Measurements from ENCODE around the gene COPB2.

The COPB2 gene

GRCh38 chr3:139328356-139328755 is 61.1 kb downstream of the COPB2 start:
- no peak overlapping the region for H3K27ac Mint-ChIP-seq
- peaks cover 15% of the 10 kb centered on the region for H3K4me1 Mint-ChIP-seq
- no peaks in the 10 kb centered on the region for H3K9me3 Mint-ChIP-seq
- DNase-seq (ENCODE audit: low spot score in 2 of 2) (no peak), ATAC-seq (ENCODE audit: low read depth) (no peak)
- no peaks in the 10 kb centered on the region for H3K36me3 Mint-ChIP-seq
- peaks cover 19% of the 10 kb centered on the region for H3K27me3 Mint-ChIP-seq
- H3K4me3 Mint-ChIP-seq = no peak overlapping the region

DNA sequence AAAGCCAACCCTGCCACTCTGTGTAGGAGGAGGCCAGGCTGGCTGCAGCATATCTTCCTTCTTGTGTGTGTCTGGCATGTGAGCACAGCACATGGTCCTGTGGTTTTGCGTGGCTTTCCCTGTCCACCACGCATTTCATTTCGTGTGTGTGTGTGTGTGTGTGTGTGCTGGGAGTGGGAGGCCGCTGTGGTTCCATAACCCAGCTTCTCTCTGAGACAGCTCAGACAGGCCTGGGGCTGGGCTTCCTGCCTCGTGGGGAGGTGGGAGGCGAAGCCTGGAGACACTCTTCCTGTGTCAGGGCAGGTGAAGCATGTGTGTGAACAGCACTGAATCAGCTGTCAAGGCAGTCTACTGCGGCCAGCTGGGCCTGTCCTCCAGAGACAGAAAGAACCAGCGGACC is 61.6 kb downstream of the COPB2 start:
- no peak overlapping the region for H3K27ac Mint-ChIP-seq
- H3K4me1 Mint-ChIP-seq = peaks cover 15% of the 10 kb centered on the region
- peaks cover 16% of the 10 kb centered on the region for H3K27me3 Mint-ChIP-seq
- ATAC-seq (ENCODE audit: low read depth) = no peak
- no peaks in the 10 kb centered on the region for H3K36me3 Mint-ChIP-seq
- no peak for DNase-seq (ENCODE audit: low spot score in 2 of 2)
- H3K4me3 Mint-ChIP-seq = no peak overlapping the region
- H3K9me3 Mint-ChIP-seq = no peaks in the 10 kb centered on the region

DNA sequence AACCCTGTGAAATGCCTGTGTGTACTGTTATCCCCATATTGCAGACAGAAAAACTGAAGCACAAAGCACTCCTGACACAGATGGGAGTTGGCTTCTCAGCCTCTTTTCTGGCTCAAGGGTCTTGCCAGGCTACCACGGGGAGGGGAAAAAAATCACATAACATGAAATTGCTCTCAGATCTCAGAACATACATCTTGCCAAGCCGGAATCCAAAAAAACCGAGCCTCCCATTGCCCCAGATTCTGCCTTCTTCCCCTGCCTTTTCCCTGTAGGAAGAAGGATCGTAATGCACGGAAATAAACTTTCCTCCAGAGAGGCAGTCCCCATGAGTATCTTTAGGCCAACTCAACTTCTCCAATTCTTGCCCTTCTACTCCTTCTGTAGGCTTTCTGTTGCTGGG is 62.2 kb downstream of the COPB2 start:
- no peak overlapping the region for H3K4me3 Mint-ChIP-seq
- H3K9me3 Mint-ChIP-seq = no peaks in the 10 kb centered on the region
- peaks cover 15% of the 10 kb centered on the region for H3K4me1 Mint-ChIP-seq
- peaks cover 13% of the 10 kb centered on the region for H3K27me3 Mint-ChIP-seq
- DNase-seq (ENCODE audit: low spot score in 2 of 2) = no peak
- no peak for ATAC-seq (ENCODE audit: low read depth)
- no peaks in the 10 kb centered on the region for H3K36me3 Mint-ChIP-seq
- H3K27ac Mint-ChIP-seq = no peak overlapping the region

- Mint-ChIP-seq H3K4me3 (no peak overlapping the region), H3K9me3 (no peaks in the 10 kb centered on the region)
Measured at GRCh38 chr3:139326707-139327106, 62.7 kb downstream of the COPB2 start.

DNA sequence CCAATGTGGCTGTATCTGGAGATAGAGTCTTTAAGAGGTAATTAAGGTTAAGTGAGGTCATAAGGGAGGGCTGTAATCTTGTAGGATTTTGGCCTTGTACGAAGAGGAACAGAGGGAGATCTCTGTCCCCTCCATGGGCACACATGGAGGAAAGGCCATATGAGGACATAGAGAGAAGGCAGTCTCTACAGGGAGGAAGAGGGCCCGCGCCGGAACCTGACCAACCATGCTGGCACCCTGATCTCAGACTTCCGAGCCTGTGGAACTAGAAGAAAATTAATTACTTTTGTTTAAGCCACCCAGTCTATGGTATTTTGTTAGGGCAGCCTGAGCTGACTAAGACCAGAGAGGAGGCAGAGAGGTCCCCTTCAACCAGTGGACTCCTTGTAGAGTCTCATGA is 63.3 kb downstream of the COPB2 start:
- Mint-ChIP-seq H3K27ac (no peak overlapping the region), H3K36me3 (no peaks in the 10 kb centered on the region)
- no peak for ATAC-seq (ENCODE audit: low read depth)

More at GRCh38 chr3:139326707-139327106, 62.7 kb downstream of the COPB2 start:
- H3K27me3 Mint-ChIP-seq = peaks cover 10% of the 10 kb centered on the region
- H3K4me1 Mint-ChIP-seq = peaks cover 15% of the 10 kb centered on the region
- ATAC-seq (ENCODE audit: low read depth) (no peak), DNase-seq (ENCODE audit: low spot score in 2 of 2) (no peak)
- no peak overlapping the region for H3K27ac Mint-ChIP-seq
- no peaks in the 10 kb centered on the region for H3K36me3 Mint-ChIP-seq

GRCh38 chr3:139325551-139325950 is 63.9 kb downstream of the COPB2 start:
- Mint-ChIP-seq H3K27me3 (peaks cover 8% of the 10 kb centered on the region), H3K27ac (no peak overlapping the region), H3K4me1 (peaks cover 15% of the 10 kb centered on the region), H3K9me3 (no peaks in the 10 kb centered on the region), H3K36me3 (no peaks in the 10 kb centered on the region), H3K4me3 (no peak overlapping the region)
- DNase-seq (ENCODE audit: low spot score in 2 of 2) (no peak), ATAC-seq (ENCODE audit: low read depth) (no peak)

More for the DNA sequence above, 63.3 kb downstream of the COPB2 start:
- Mint-ChIP-seq H3K4me1 (peaks cover 15% of the 10 kb centered on the region), H3K4me3 (no peak overlapping the region), H3K27me3 (peaks cover 8% of the 10 kb centered on the region), H3K9me3 (no peaks in the 10 kb centered on the region)
- no peak for DNase-seq (ENCODE audit: low spot score in 2 of 2)

GRCh38 chr3:139324456-139324855 is 65.0 kb downstream of the COPB2 start:
- H3K27me3 Mint-ChIP-seq = peaks cover 5% of the 10 kb centered on the region
- H3K9me3 Mint-ChIP-seq = no peaks in the 10 kb centered on the region
- DNase-seq (ENCODE audit: low spot score in 2 of 2) = no peak

DNA sequence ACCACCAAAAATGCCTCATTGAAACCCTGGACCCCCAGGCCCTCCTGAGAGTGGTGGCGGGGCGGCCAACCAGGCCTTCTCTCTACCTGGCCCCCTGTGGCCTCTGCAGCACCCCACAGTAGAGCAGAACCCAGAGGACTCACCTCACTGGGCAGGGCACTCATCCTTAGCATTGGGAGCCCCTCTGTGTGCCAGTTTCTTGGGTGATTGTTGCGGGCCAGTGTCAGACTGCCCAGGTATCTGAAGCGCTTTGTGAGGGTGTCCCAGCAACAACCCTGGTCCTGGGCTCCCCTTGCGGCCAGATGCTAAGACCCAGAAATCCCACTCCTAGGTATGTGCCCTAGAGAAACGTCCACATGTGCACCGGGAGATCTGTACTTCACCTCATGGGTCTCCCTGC is 66.3 kb downstream of the COPB2 start:
- Mint-ChIP-seq H3K36me3 (no peaks in the 10 kb centered on the region), H3K27me3 (peaks cover 7% of the 10 kb centered on the region), H3K4me3 (no peak overlapping the region), H3K27ac (no peak overlapping the region), H3K4me1 (peaks cover 4% of the 10 kb centered on the region), H3K9me3 (no peaks in the 10 kb centered on the region)
- DNase-seq (ENCODE audit: low spot score in 2 of 2) = no peak
- no peak for ATAC-seq (ENCODE audit: low read depth)

More at GRCh38 chr3:139324456-139324855, 65.0 kb downstream of the COPB2 start:
- Mint-ChIP-seq H3K4me1 (peaks cover 11% of the 10 kb centered on the region), H3K4me3 (no peak overlapping the region), H3K27ac (no peak overlapping the region), H3K36me3 (no peaks in the 10 kb centered on the region)
- no peak for ATAC-seq (ENCODE audit: low read depth)

DNA sequence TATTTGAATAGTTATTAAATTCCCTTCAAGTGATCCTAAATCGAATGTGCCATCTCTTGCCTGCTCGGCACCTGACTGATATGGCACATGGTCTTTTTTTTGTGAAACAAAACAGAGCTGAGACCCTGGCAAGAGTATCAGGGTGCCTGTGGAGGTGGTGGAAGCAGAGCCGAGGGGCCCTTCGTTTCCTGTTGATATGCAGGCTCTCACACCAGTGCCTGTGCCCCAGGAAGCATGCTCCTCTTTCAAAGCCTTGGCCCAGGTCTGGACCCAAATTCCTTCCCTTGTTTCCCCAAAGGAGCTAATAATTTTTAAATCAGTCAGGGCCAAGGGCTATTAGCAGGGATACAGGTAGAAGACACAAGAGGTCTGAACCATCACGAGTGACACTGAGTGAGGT is 67.1 kb downstream of the COPB2 start:
- peaks cover 4% of the 10 kb centered on the region for H3K4me1 Mint-ChIP-seq
- peaks cover 7% of the 10 kb centered on the region for H3K27me3 Mint-ChIP-seq

GRCh38 chr3:139320551-139321309 is 68.7 kb downstream of the COPB2 start:
- Mint-ChIP-seq H3K4me1 (peaks cover 4% of the 10 kb centered on the region), H3K27ac (no peak overlapping the region), H3K36me3 (no peaks in the 10 kb centered on the region), H3K4me3 (no peak overlapping the region), H3K27me3 (peaks cover 13% of the 10 kb centered on the region), H3K9me3 (no peaks in the 10 kb centered on the region)
- no peak for DNase-seq (ENCODE audit: low spot score in 2 of 2)
- ATAC-seq (ENCODE audit: low read depth) = no peak

More for the DNA sequence above, 67.1 kb downstream of the COPB2 start:
- no peaks in the 10 kb centered on the region for H3K9me3 Mint-ChIP-seq
- DNase-seq (ENCODE audit: low spot score in 2 of 2) (no peak), ATAC-seq (ENCODE audit: low read depth) (no peak)
- no peaks in the 10 kb centered on the region for H3K36me3 Mint-ChIP-seq
- no peak overlapping the region for H3K27ac Mint-ChIP-seq
- H3K4me3 Mint-ChIP-seq = no peak overlapping the region

DNA sequence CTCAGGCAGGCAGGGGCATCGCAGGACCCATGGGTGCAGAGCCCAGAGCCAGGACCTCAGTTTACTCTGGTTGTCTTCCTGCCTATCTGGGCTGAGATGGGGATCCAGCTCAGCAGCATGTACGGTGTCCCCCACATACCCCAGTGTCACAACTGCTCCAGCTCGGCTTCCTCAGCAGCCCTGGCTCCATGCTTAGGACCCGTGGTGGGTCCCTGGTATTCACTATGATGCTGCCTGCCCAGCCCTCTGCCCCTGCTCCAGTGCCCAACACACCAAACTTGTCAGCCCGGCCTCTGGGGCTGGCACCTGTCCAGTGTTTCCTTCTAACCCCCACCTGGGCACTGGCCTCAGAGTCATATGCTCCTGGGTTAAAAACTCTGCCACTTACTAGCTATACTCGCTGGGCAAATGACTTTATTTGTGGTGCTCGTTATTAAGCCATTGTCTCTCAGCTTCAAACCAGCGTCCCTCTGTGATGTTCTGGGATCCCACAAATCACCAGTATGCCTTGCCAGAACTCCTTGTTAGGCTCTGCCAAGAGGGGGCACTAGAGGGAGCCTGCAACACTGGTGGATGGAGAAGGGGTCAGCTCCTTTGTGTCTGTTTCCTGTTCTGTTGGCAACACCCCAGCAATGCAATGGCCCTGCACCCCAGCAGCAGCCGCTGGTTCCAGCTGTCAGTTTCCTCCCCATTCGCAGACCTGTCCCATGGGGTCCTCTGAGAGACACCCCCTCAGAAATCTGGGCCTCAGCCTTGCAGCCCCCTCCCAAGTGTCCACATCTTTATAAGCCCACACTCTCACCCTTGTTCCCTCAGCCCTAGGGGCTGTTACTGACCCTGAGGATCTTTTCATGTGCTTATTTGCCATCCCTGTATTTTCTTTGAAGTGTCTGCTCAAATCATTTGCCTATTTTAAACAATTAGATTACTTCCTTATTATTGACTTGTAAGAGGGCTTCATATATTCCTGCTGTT is 69.7 kb downstream of the COPB2 start:
- no peak for ATAC-seq (ENCODE audit: low read depth)
- Mint-ChIP-seq H3K27ac (no peak overlapping the region), H3K4me3 (no peak overlapping the region), H3K27me3 (peaks cover 16% of the 10 kb centered on the region), H3K9me3 (no peaks in the 10 kb centered on the region), H3K36me3 (no peaks in the 10 kb centered on the region), H3K4me1 (peaks cover 4% of the 10 kb centered on the region)
- DNase-seq (ENCODE audit: low spot score in 2 of 2) = no peak

- ATAC-seq (ENCODE audit: low read depth) (no peak), DNase-seq (ENCODE audit: low spot score in 2 of 2) (no peak)
- Mint-ChIP-seq H3K4me3 (no peak overlapping the region), H3K36me3 (no peaks in the 10 kb centered on the region), H3K27ac (no peak overlapping the region), H3K27me3 (peaks cover 16% of the 10 kb centered on the region), H3K9me3 (no peaks in the 10 kb centered on the region), H3K4me1 (peaks cover 4% of the 10 kb centered on the region)
Measured at GRCh38 chr3:139318826-139319225, 70.6 kb downstream of the COPB2 start.

DNA sequence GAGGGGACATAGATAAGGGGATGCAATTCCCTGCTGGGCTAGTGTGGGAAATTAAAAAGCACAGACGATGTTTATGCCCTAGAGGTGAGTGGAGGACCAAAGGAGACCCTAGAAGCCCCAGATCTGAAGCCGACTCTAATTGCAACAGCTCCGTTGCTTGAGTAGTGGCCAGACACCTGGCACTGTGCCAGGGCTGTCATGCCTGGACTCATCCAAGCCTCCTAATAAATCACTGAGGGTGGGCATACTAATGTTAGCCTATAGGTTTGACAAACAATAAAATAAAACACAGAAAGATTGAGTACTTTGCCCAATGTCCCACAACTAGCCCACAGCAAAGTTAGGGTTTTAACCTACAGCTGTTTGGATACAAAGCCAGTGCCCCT is 71.0 kb downstream of the COPB2 start:
- no peak overlapping the region for H3K27ac Mint-ChIP-seq

DNA sequence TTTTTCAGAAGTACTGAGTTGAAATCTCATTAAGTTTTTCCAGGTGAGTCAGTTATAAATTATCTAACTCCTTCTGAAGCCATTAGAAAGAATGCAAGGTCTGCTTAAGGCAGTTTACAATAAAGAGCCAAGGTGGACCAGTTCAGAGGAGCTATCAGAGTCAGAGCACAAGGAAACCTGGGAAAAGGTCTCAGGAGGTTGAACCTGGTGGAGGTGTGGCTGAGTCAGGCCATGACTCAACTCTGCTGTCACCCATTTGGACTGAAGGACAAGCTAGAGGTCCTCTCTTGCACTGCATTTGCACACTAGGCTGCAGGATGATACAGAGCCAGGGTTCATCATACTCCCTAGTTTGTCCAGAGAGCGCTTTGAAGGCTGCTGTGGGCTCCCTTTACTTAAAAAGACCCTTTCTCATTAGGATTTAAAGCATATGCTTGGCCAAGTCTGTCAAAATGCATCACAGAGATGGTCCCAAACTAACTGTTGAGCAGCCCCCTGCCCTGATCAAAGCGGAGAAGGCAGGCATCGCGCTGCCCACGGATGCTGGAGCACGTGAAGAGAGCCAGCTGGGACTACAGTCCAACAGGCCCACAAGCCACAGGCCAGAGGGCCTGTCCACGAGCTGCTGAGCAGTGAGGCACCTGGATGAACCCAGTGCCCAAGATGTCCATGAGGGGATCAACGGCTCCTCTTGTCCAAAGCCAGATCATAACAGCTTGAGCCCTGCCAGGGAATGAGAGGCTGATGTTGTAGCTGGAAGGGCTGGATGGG is 71.6 kb downstream of the COPB2 start:
- Mint-ChIP-seq H3K36me3 (no peaks in the 10 kb centered on the region), H3K4me3 (no peak overlapping the region), H3K4me1 (peaks cover 4% of the 10 kb centered on the region), H3K9me3 (no peaks in the 10 kb centered on the region), H3K27ac (no peak overlapping the region), H3K27me3 (peaks cover 18% of the 10 kb centered on the region)
- DNase-seq (ENCODE audit: low spot score in 2 of 2) = no peak
- ATAC-seq (ENCODE audit: low read depth) = no peak

More for the DNA sequence above, 71.0 kb downstream of the COPB2 start:
- DNase-seq (ENCODE audit: low spot score in 2 of 2) = no peak
- ATAC-seq (ENCODE audit: low read depth) = no peak
- Mint-ChIP-seq H3K9me3 (no peaks in the 10 kb centered on the region), H3K36me3 (no peaks in the 10 kb centered on the region), H3K4me1 (peaks cover 4% of the 10 kb centered on the region), H3K27me3 (peaks cover 17% of the 10 kb centered on the region), H3K4me3 (no peak overlapping the region)

All from memory B cell (primary cell).